HEK293 (cell line): ENCODE measurements around the gene TGFBI.

ENCODE experiments used
- CTCF ChIA-PET: fragments of 350-600 bp; formaldehyde crosslinking; extraction: SDS; loops from one replicate; lab custom pipeline; 2021; ENCODE audit warnings: antibody characterized with exemption; lab: Yijun Ruan, JAX
- POLR2A ChIA-PET: fragments of 300-600 bp; formaldehyde crosslinking; extraction: SDS; loops from one replicate; lab custom pipeline; 2020; ENCODE audit warnings: antibody characterized with exemption, inconsistent platforms; lab: Yijun Ruan, JAX
- H3K27ac ChIP-seq: fragments of 200-500 bp; sonication (Bioruptor generic); 2 replicates; pipeline ENCODE4 v1.5.1; 2014; ENCODE audit warnings: low read depth, low read length, control low read depth, inconsistent platforms; ENCODE audit errors: extremely low read depth
- H3K36me3 ChIP-seq, 2 experiments: fragments of 200-500 bp in 1 of 2; sonication (Bioruptor generic) in 1 of 2; 1 replicate in 1 of 2; 2 replicates in 1 of 2; pipeline ENCODE4 v1.5.1; 2014 to 2017; ENCODE audit warnings: inconsistent platforms in 2 of 2, low read length in 2 of 2; ENCODE audit not compliant: control insufficient read depth in 2 of 2, insufficient read depth in 1 of 2
- H3K4me1 ChIP-seq: fragments of 200-500 bp; sonication (Bioruptor generic); 2 replicates; pipeline ENCODE4 v1.5.1; 2014; ENCODE audit warnings: mild to moderate bottlenecking, low read length, inconsistent platforms; ENCODE audit not compliant: control insufficient read depth, insufficient read depth
- H3K4me3 ChIP-seq: 2 replicates; pipeline ENCODE4 v1.5.1; 2011; ENCODE audit warnings: low read depth, mild to moderate bottlenecking, control low read depth, low read length, moderate library complexity
- H3K9me3 ChIP-seq: fragments of 200-500 bp; sonication (Bioruptor generic); 2 replicates; pipeline ENCODE4 v1.5.1; 2014; ENCODE audit warnings: low read depth, low read length, inconsistent platforms; ENCODE audit not compliant: control insufficient read depth, insufficient read depth
- AEBP2 ChIP-seq: fragments of 450-650 bp; formaldehyde crosslinking; IDR thresholded peaks from 2 replicates; pipeline ENCODE4 v1.5.1; 2016; ENCODE audit warnings: missing biosample characterization, missing genetic modification characterization, borderline replicate concordance
- TRIM28 ChIP-seq: IDR thresholded peaks from 2 replicates; pipeline ENCODE4 v1.6.1; 2011; ENCODE audit warnings: low read length, control low read depth, borderline replicate concordance
- ZBTB17 ChIP-seq: fragments of 450-650 bp; formaldehyde crosslinking; IDR thresholded peaks from 2 replicates; pipeline ENCODE4 v1.5.1; 2016; ENCODE audit warnings: missing biosample characterization, missing genetic modification characterization
- ZFP69B ChIP-seq: fragments of 450-650 bp; formaldehyde crosslinking; IDR thresholded peaks from 2 replicates; pipeline ENCODE4 v1.5.1; 2016; ENCODE audit warnings: missing biosample characterization, missing genetic modification characterization
- ZIC2 ChIP-seq: fragments of 450-650 bp; formaldehyde crosslinking; IDR thresholded peaks from 2 replicates; pipeline ENCODE4 v1.5.1; 2016; ENCODE audit warnings: missing biosample characterization, missing genetic modification characterization
- ZNF138 ChIP-seq: fragments of 450-650 bp; formaldehyde crosslinking; IDR thresholded peaks from 2 replicates; pipeline ENCODE4 v1.5.1; 2016; ENCODE audit warnings: missing biosample characterization, missing genetic modification characterization, borderline replicate concordance
- ZNF184 ChIP-seq: fragments of 450-650 bp; IDR thresholded peaks from 2 replicates; pipeline ENCODE4 v1.5.1; 2018; ENCODE audit warnings: missing biosample characterization, mild to moderate bottlenecking, missing genetic modification characterization
- ZNF2 ChIP-seq: fragments of 450-650 bp; formaldehyde crosslinking; IDR thresholded peaks from 2 replicates; pipeline ENCODE4 v1.5.1; 2016; ENCODE audit warnings: missing biosample characterization, missing genetic modification characterization
- ZNF214 ChIP-seq: fragments of 450-650 bp; formaldehyde crosslinking; IDR thresholded peaks from 2 replicates; pipeline ENCODE4 v1.5.1; 2017; ENCODE audit warnings: missing biosample characterization, mild to moderate bottlenecking, missing genetic modification characterization, borderline replicate concordance
- ZNF311 ChIP-seq: fragments of 450-650 bp; formaldehyde crosslinking; IDR thresholded peaks from 2 replicates; pipeline ENCODE4 v1.5.1; 2017; ENCODE audit warnings: missing biosample characterization, missing genetic modification characterization, borderline replicate concordance
- ZNF350 ChIP-seq: fragments of 450-650 bp; formaldehyde crosslinking; IDR thresholded peaks from 2 replicates; pipeline ENCODE4 v1.5.0; 2017; ENCODE audit warnings: missing biosample characterization, mild to moderate bottlenecking, missing genetic modification characterization
- ZNF433 ChIP-seq: fragments of 450-650 bp; formaldehyde crosslinking; IDR thresholded peaks from 2 replicates; pipeline ENCODE4 v1.5.1; 2016; ENCODE audit warnings: missing biosample characterization, missing genetic modification characterization, low read depth
- ZNF555 ChIP-seq: fragments of 450-650 bp; formaldehyde crosslinking; conservative IDR thresholded peaks from 2 replicates; pipeline ENCODE4 v1.5.1; 2017; ENCODE audit warnings: missing biosample characterization, mild to moderate bottlenecking, missing genetic modification characterization, inconsistent platforms
- ZNF610 ChIP-seq: fragments of 450-650 bp; formaldehyde crosslinking; IDR thresholded peaks from 2 replicates; pipeline ENCODE4 v1.5.1; 2016; ENCODE audit warnings: missing biosample characterization, missing genetic modification characterization, borderline replicate concordance
- ZNF624 ChIP-seq: fragments of 450-650 bp; formaldehyde crosslinking; IDR thresholded peaks from 2 replicates; pipeline ENCODE4 v1.5.1; 2017; ENCODE audit warnings: missing biosample characterization, missing genetic modification characterization
- ZNF629 ChIP-seq: fragments of 450-650 bp; formaldehyde crosslinking; IDR thresholded peaks from 2 replicates; pipeline ENCODE4 v1.5.1; 2017; ENCODE audit warnings: missing biosample characterization, missing genetic modification characterization
- ZNF658 ChIP-seq: fragments of 450-650 bp; formaldehyde crosslinking; IDR thresholded peaks from 2 replicates; pipeline ENCODE4; 2016; ENCODE audit warnings: missing biosample characterization, missing genetic modification characterization
- ZNF701 ChIP-seq: fragments of 450-650 bp; formaldehyde crosslinking; IDR thresholded peaks from 2 replicates; pipeline ENCODE4 v1.5.1; 2016; ENCODE audit warnings: missing biosample characterization, missing genetic modification characterization
- ZNF707 ChIP-seq: fragments of 450-650 bp; formaldehyde crosslinking; IDR thresholded peaks from 2 replicates; pipeline ENCODE4 v1.5.1; 2016; ENCODE audit warnings: missing biosample characterization, missing genetic modification characterization
- ZNF776 ChIP-seq: fragments of 450-650 bp; formaldehyde crosslinking; IDR thresholded peaks from 2 replicates; pipeline ENCODE4 v1.5.0; 2017; ENCODE audit warnings: missing biosample characterization, missing genetic modification characterization, borderline replicate concordance
- ZXDB ChIP-seq: fragments of 450-650 bp; formaldehyde crosslinking; IDR thresholded peaks from 2 replicates; pipeline ENCODE4 v1.5.1; 2016; ENCODE audit warnings: missing biosample characterization, missing genetic modification characterization
- TF ChIP-seq, protein P1 (sequence below): fragments of 450-650 bp; formaldehyde crosslinking; IDR thresholded peaks from 2 replicates; pipeline ENCODE4 v1.5.1; 2017; ENCODE audit warnings: missing biosample characterization, missing genetic modification characterization
- TF ChIP-seq, protein P2 (sequence below): fragments of 450-650 bp; formaldehyde crosslinking; IDR thresholded peaks from 2 replicates; pipeline ENCODE4 v1.5.1; 2016; ENCODE audit warnings: missing biosample characterization, missing genetic modification characterization
- TF ChIP-seq, protein P3 (sequence below): fragments of 450-650 bp; formaldehyde crosslinking; IDR thresholded peaks from 2 replicates; pipeline ENCODE4 v1.5.1; 2016; ENCODE audit warnings: missing biosample characterization, missing genetic modification characterization

TGFBI gene

DNA sequence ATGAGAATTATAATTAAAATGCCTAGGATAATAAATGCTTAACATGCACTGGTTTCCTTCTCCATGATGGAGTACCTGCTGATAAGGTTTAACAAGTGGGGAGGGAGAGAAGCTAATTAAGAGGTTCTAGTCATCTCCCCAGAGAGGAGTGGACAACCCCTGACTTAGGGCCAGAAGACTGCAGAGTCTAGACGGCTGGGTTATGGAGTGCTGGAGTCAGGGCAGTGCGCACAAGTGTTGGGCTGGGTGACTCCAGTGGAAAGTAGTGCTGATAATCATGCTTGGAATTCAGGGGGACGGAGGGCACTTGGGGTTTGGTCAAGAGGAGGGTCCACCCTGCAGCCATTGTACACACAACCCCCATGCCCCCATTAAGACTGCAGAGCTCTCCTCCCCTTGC is 32.8 kb upstream of the TGFBI start:
- TF ChIP-seq ZNF555 (no peak), ZNF707 (tag by site-specific recombination) (no peak), ZNF629 (tag by site-specific recombination) (no peak), ZNF2 (tag by site-specific recombination) (no peak), ZNF624 (tag by site-specific recombination) (no peak), ZNF610 (tag by site-specific recombination) (no peak), ZNF138 (tag by site-specific recombination) (no peak), ZNF776 (tag by site-specific recombination) (no peak), ZNF350 (tag by site-specific recombination) (no peak), ZNF184 (no peak), TRIM28 (no peak), ZXDB (tag by site-specific recombination) (no peak), ZNF701 (tag by site-specific recombination) (no peak), ZNF433 (no peak)
- TF ChIP-seq, protein P1, sequence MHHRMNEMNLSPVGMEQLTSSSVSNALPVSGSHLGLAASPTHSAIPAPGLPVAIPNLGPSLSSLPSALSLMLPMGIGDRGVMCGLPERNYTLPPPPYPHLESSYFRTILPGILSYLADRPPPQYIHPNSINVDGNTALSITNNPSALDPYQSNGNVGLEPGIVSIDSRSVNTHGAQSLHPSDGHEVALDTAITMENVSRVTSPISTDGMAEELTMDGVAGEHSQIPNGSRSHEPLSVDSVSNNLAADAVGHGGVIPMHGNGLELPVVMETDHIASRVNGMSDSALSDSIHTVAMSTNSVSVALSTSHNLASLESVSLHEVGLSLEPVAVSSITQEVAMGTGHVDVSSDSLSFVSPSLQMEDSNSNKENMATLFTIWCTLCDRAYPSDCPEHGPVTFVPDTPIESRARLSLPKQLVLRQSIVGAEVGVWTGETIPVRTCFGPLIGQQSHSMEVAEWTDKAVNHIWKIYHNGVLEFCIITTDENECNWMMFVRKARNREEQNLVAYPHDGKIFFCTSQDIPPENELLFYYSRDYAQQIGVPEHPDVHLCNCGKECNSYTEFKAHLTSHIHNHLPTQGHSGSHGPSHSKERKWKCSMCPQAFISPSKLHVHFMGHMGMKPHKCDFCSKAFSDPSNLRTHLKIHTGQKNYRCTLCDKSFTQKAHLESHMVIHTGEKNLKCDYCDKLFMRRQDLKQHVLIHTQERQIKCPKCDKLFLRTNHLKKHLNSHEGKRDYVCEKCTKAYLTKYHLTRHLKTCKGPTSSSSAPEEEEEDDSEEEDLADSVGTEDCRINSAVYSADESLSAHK (tag by site-specific recombination) = no peak
- Histone ChIP-seq H3K27ac (no peak overlapping the region), H3K4me3 (no peak overlapping the region), H3K9me3 (no peaks in the 10 kb centered on the region), H3K4me1 (no peaks in the 10 kb centered on the region), H3K36me3 (no peaks in the 10 kb centered on the region)
- CTCF ChIA-PET = interaction anchor here (0.6 to 1.4 kb wide), 5 partner anchors 10 to 169 kb away, joined by 3 to 4 read pairs (median 3); no protein-coding TSS in a partner anchor
- POLR2A ChIA-PET = no interaction called here

GRCh38 chr5:135996611-135997010 is 32.2 kb upstream of the TGFBI start:
- TF ChIP-seq ZIC2 (peak; percentile 24; the same call in 1 of the 2 replicates), ZNF701 (tag by site-specific recombination) (no peak)
- TF ChIP-seq, protein P2, sequence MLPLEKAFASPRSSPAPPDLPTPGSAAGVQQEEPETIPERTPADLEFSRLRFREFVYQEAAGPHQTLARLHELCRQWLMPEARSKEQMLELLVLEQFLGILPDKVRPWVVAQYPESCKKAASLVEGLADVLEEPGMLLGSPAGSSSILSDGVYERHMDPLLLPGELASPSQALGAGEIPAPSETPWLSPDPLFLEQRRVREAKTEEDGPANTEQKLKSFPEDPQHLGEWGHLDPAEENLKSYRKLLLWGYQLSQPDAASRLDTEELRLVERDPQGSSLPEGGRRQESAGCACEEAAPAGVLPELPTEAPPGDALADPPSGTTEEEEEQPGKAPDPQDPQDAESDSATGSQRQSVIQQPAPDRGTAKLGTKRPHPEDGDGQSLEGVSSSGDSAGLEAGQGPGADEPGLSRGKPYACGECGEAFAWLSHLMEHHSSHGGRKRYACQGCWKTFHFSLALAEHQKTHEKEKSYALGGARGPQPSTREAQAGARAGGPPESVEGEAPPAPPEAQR (tag by site-specific recombination) = no peak
- no peak overlapping the region for H3K4me3 ChIP-seq
- no peaks in the 10 kb centered on the region for H3K4me1 ChIP-seq
- no peaks in the 10 kb centered on the region for H3K36me3 ChIP-seq
- ChIA-PET POLR2A (no interaction called here), CTCF (interaction anchor here (0.7 to 1.4 kb wide), 3 partner anchors 10 to 66 kb away, joined by 3 to 4 read pairs (median 3); no protein-coding TSS in a partner anchor)
- H3K9me3 ChIP-seq = no peaks in the 10 kb centered on the region
- H3K27ac ChIP-seq = no peak overlapping the region

DNA sequence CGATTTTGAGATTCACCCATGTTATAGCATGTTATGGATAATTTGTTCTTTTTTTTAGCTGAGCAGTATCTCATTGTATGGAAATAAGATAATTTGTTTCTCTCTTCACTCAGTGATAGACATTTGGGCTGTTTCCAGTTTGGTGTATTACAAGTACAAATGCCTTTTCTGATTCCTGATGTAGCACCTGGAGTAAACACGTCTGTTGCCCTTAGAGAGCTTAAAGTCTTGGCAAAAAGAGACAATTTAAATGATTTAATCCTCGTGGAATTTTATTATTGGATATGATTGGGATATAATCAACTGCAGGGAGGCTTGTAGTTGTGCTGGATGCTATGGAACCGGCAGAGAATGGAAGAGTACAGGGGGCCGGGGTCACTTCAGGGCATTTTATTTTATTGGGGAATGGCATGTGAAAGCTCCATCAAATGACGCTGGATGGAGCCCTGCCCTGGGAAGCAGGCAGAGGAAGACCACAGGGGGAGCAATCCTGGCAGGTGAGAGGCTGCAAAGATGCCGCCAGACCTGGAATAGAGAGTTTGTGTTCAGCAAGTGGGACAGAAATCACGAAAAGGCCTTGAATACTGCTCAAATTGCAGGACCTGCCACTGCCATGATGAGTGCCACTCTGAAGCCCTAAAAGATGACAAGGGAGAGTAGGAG is 31.0 kb upstream of the TGFBI start:
- H3K9me3 ChIP-seq = no peaks in the 10 kb centered on the region
- ChIA-PET POLR2A (no interaction called here), CTCF (interaction anchor here (0.6 kb wide), 2 partner anchors 48 to 111 kb away, joined by 3 read pairs; no protein-coding TSS in a partner anchor)
- H3K4me1 ChIP-seq = no peaks in the 10 kb centered on the region
- no peak overlapping the region for H3K4me3 ChIP-seq
- no peak overlapping the region for H3K27ac ChIP-seq
- H3K36me3 ChIP-seq = no peaks in the 10 kb centered on the region
- TF ChIP-seq ZNF311 (tag by site-specific recombination) = no peak
- no peak for TF ChIP-seq AEBP2 (tag by site-specific recombination)
- TF ChIP-seq ZNF658 (tag by site-specific recombination) = no peak
- TF ChIP-seq ZNF214 (tag by site-specific recombination) = no peak
- TF ChIP-seq ZBTB17 (tag by site-specific recombination) = no peak
- TF ChIP-seq ZFP69B (tag by site-specific recombination) = no peak
- TF ChIP-seq, protein P3, sequence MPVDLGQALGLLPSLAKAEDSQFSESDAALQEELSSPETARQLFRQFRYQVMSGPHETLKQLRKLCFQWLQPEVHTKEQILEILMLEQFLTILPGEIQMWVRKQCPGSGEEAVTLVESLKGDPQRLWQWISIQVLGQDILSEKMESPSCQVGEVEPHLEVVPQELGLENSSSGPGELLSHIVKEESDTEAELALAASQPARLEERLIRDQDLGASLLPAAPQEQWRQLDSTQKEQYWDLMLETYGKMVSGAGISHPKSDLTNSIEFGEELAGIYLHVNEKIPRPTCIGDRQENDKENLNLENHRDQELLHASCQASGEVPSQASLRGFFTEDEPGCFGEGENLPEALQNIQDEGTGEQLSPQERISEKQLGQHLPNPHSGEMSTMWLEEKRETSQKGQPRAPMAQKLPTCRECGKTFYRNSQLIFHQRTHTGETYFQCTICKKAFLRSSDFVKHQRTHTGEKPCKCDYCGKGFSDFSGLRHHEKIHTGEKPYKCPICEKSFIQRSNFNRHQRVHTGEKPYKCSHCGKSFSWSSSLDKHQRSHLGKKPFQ (tag by site-specific recombination) = no peak
